HG03565 (cell line): ENCODE results near the gene FMN2.

Experiments used
- ATAC-seq: cut with Tn5 transposase; IDR thresholded peaks from one replicate; pipeline ENCODE4 v1.9.1; 2021; ENCODE audit warnings: mild to moderate bottlenecking, moderate library complexity; ENCODE audit not compliant: unreplicated experiment

The FMN2 gene

DNA sequence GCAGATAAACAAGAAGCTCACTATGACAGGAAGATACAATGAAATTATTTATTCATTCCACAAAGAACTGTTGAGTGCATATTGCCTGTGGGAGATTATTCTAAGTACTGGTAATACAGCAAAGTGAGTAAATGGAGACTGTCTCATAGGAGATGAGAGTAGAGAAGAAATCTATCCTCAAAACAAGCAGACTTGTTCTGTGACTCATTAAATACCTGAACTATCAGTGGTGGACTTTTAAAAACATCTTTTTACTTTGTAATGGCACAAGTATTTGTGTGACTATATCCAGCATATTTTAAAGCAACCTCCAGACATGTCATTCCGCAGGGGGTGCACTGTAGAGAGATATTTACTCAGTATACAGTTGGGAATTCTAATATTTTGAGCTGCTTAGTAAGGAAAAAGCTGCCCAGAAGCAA, 259.2 kb downstream of the FMN2 start:
- ATAC-seq, result no peak

DNA sequence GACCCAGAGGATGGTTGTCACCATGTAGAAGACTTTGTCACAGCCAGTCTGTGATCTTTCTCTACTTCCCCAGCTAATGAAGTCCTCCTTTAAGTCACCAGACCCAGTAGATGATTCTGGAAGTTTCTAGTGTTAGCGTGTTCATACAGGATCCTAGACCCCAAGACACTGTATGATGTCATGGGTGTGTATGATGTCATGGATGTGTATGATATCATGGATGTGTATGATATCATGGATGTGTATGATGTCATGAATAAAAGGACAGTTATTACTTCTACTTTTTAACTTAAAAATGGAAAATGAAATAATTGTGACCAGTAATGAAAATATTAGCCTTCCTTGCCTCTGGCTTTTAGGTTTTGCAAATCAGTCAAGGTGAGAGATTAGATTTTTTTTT, 260.0 kb downstream of the FMN2 start:
- no peak for ATAC-seq

- ATAC-seq, result no peak
Observed at GRCh38 chr1:240352769-240353168, 261.1 kb downstream of the FMN2 start.

DNA sequence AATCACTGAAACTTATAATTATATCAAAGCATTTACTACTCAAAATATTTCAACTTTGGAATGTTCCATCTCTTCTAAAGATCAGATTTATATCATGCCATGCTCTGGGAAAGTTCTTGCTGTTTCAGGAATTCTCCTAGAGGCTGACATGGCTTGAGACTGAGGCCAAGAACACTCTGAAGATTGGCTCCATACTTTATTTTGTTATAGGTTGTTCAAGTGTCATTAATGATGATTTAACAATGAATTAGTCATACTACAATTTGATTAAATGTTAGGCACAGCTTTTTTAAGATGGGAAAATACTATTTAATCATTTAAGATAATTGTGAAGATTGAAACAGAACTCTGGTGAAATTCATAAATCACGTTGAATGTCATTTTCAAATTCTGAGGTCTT, 264.9 kb downstream of the FMN2 start:
- ATAC-seq, result no peak

DNA sequence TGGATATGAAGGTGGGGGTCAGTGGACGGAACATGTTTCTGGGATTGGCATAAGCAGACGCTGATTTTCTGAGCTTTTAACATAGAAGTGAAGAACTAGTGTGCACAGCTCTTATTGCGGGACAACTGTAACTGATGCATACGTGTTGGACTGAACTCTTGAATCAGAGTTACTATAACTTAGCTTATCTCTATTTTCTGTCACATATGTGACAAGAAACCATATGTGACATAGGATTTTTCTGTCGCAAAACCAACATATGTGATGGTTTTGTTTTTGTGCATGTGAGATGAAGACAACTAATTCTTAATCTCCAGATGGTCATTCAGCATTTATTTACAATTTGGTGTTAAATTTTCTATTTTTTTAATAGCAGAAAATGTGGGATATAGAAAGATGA, 270.4 kb downstream of the FMN2 start:
- ATAC-seq, result no peak

DNA sequence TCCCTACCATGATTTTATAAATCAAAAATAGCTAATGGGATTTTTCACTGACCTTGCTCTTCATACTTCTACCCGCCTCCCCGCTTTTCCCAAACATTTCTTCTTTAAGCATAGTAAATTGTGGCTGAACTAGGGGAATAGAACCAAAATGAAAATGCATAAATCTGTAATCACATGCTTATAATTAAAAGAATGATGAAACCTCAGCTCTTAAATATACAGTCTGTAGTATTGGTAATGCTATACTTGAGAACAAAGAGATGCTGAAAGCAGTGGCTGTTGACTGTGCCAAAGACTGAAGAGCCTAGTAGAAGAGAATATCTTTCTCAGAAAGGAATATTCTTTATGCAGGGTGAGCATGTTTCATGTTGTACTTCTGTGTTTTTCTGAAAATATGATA, 271.1 kb downstream of the FMN2 start:
- ATAC-seq, result no peak

- no peak for ATAC-seq
Observed at GRCh38 chr1:240363315-240363714, 271.6 kb downstream of the FMN2 start.

DNA sequence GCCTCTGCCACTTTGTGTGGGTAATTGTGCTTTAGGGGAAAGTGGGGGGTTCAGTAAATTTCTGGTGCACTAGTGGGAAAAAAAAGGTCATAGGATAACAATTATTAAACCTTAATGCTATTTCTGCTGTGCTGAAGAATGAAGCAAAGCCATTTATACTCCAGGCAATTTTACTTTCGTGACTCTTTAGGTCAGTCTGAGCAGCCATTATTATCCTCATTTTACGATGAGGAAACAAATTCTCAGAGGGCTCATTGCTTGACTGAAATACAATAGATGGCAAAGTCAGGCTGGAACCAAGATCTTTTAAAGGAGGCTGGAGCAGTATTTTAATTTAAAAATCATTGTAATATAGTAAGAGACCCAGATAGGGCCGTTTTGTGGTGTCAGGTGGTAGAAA, 272.2 kb downstream of the FMN2 start:
- no peak for ATAC-seq

- no peak for ATAC-seq
Observed at GRCh38 chr1:240366636-240367035, 275.0 kb downstream of the FMN2 start.

DNA sequence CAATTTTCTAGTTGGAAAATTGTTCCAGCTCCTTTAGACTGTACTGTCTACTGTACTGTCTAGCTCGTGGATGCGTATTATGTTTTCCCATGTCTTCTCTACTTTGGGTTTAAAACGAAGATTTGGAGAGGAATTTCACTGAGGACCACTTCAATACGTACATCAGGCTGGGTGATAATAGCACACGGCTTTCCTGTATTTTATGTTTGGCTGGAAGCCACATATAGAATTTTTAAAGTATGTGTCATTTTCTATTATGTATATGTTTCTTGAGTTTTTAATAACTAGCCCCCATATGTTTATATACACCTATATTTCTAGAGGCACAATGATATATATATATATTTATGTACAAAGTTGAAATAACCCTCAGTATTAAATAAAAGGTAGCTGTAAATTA, 293.9 kb downstream of the FMN2 start:
- no peak for ATAC-seq

GRCh38 chr1:240385985-240386978, 294.6 kb downstream of the FMN2 start:
- no peak for ATAC-seq

GRCh38 chr1:240387051-240387450, 295.4 kb downstream of the FMN2 start:
- ATAC-seq, result no peak

DNA sequence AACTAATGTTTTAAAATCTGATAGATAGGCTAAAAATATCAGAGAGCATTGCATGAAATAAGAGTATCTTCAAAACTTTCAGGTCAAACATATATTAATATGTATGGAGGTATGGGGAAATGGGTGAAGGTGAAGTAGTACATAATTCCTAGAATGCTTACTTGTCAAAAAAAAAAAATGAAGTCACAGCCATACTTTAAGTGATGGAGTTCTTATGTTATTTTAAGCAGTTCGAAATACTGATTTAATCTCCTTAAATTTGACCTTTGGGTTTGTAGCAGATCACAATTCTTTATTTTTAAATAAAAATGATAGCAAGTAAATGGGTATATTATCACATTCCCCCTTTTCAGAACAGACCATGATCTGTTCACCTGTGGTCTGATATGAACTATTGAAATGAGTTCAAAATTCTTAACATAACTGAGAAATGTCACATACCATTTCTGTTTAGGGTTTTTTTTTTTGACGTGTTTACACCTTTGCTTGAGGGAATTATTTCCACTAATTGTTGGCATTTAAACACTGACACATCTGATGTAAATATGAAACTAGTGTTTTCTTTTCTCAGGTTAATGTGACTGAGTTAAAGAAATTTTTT, 300.1 kb downstream of the FMN2 start:
- ATAC-seq, result no peak

- no peak for ATAC-seq
Observed at GRCh38 chr1:240394353-240394752, 302.7 kb downstream of the FMN2 start.

- ATAC-seq, result no peak
Observed at GRCh38 chr1:240395336-240395735, 303.7 kb downstream of the FMN2 start.

GRCh38 chr1:240399381-240399780, 307.7 kb downstream of the FMN2 start:
- no peak for ATAC-seq

DNA sequence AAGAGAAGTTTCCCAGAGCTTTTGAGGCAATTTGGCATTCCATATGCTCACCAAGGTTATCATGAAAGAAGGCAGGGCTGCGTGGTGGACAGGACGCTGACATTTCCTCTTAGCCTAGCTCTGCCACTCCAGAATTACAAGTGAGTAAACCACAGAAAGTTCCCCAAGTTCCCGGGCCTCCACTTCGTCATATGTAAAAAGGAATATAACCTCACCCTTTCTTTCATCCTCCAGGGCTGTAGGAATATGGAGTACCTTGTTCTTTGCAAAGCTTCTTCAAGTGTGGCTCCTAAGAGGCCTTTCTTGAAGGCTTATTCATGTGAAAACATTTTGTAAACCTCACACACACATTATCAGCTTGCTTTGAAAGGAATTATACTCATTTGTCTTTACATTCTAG, 310.0 kb downstream of the FMN2 start:
- ATAC-seq, result no peak

GRCh38 chr1:240402326-240402725, 310.6 kb downstream of the FMN2 start:
- ATAC-seq, result no peak

DNA sequence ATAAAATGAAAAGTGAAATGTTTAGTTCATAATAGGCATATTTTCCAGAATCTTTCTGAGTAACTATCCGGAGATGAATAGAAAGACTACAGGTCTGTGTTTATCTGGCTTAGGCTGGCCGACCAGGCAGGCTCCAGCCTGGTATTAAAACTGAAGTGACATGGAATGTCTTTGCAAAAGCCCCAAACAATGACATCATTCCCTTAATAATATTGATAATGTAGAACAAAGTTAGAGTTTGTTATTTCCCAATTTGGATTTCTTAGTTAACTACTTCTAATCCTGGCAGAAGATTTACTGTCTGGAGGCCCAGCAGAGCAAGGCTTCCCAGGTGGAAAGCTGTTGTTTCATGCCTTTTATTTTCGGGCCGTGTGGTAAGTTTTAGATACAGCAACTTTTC, 312.6 kb downstream of the FMN2 start:
- no peak for ATAC-seq

DNA sequence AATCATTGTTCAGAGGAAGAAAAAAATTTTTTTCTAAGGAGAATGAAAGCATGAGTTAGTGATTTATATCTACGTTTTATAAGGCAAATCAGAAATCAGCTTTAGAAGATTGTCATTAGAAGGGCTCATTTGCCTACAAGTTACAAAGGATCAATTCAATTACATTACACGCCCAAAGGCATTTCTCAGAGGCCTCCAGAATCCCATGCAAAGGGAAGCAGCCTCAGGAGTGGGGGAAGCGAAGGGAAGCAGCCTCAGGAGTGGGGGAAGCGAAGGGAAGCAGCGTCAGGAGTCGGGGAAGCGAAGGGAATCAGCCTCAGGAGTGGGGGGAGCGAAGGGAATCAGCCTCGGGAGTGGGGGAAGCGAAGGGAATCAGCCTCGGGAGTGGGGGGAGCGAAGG, 314.1 kb downstream of the FMN2 start:
- ATAC-seq, result no peak

DNA sequence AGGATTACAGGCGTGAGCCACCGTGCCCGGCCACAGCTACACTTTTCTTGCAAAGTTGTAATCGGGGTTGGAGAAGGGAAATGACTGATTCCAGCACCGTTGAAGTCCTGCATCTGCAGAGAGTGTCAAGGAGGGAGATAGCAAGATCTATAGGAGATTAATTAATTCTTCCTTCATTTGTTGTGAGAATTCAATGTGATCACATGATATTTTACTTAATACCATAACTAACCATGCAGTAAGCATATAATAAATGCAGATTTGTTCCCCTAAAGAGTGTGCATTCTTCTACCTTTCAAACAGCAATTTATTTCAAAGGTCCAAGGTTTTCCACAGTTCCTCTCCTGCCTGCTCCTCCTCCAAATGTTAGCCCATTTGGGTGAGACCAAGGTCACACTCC, 315.7 kb downstream of the FMN2 start:
- ATAC-seq, result no peak

- no peak for ATAC-seq
Observed at GRCh38 chr1:240409615-240410014, 317.9 kb downstream of the FMN2 start.
